ENCODE results near the gene KIAA2012.
"Not testable (repeated sequence)": the region's sequence is repeated elsewhere in the genome, so short reads cannot be mapped to it uniquely, and the experiment has no call there.

The KIAA2012 gene

DNA sequence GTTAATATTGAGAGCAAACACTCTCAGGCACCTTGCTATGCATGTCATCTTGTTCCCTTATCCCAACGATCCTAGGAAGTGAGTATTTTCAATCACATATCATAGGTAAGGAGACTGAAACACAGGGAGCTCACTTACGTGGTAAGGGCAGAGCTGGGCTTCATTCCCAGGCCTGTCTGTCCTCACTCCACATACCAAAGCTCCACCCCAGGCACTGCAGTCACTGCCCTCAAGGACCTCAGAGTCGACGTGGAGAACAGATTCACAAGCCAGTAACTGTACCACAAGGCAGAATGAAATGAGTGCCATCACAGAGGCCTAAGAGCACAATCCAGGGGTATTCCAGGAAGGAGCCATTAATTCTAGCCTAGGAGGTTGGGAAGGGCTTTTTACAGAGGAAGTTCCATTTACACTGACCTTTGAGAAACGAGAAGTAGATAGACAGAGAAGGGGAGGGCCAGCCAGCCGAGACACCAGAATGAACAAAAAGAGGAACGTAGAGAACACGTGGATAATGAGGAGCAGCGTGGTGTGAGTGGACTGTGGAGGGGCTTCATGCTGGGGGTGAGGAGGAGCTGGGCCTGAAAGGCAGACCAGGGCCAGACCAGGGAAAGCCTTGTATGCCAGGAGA lies 48.6 kb downstream of the KIAA2012 start:
- no peak for DNase-seq

DNA sequence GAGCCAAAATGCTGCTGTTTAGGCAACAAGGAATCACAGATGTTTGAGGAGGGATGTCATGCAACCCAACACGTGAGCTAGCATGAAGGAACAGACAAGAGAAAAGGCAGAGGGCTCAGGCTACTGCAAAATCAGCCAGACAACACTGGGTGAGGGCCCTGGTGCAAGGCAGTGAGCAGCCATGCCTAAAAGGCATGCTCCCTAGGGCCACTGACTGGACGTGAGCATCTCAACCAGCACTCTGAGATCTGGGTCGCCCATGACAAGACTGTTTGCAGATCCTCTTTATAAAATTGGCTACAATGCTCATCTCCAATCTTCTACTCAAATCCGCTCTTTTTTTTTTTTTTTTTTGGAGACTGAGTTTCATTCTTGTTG lies 49.1 kb downstream of the KIAA2012 start:
- no peak for DNase-seq

DNA sequence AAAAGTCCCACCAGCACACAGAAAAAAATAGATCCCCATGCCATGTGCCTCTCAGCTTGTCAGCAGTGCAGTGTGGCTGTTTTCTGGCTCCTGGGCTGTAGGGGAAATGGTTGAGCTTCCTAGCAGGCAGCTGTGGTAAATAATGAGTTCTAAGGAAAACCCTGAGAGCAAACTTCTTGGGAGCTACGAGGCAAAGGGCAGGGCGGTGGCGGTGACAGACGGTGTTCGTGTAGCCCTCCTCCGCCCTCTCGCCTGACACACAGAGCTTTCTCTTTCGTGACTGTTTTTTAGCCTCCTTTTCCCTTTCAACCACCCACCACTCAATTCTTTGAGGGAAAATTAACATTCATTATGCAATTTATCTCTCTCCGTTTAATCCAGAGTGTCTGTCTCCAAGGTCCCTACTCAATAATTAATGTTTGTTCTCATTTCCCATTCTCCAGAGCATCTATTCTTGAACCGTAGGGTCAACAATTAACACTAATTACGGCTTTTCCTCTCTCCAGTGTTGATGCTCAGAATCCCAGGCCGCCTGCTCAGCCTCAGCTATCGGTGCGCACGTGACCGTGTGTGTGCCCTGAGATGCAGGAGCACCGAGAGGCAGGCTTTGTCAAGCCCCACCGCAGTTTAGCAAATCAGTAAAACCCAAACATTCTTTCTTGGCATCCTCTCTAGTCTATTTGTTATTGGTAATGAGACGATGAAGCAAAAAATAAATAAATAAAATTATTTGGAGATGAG lies 50.1 kb downstream of the KIAA2012 start:
- no peak for DNase-seq

DNA sequence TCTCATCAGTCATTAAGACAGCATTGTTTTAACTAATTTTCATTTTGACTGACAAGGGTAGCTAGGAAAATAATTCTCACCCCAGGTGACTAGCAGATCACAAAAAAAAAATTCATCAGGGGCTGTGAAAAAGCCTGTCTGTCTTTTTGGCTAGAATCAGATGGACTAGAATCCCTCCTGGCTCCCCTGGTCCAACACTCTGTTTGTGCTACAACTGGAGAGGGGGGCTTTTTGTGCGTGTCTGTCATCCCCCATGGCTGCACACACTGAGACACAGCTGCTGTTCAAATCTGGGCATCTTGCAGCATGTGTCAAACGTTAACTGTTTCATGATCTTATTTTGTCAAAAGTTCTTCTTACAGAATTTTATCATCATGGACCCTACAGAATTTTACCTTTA lies 51.2 kb downstream of the KIAA2012 start:
- DNase-seq, result no peak

DNA sequence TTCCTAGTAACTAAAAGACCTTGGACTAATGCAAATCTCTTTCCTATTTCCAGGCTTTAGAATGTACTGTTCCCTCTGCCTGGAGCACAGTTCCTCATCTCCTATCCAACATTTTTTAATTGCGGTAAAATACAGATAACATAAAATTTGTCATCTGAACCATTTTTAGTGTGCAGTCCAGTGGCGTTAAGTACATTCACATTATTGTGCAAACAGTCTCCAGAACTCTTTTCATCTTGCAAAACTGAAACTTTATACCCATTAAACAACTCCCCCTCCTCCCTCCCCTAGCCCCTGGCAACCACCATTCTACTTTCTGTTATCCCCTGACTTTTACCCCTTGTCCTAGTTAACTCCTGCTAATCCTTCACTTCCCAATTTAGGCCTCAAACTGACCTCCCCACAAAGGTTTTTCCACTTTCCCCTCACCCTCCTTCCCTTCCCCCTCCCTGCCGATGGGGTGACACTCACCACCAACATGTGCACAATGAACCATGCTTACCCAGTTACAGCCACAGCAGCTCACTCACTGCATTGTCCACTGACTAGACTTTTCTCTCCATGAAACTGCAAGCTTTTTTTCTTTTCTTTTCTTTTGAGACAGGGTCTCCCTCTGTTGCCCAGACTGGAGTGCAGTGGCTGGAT lies 54.8 kb downstream of the KIAA2012 start:
- DNase-seq, result no peak

DNA sequence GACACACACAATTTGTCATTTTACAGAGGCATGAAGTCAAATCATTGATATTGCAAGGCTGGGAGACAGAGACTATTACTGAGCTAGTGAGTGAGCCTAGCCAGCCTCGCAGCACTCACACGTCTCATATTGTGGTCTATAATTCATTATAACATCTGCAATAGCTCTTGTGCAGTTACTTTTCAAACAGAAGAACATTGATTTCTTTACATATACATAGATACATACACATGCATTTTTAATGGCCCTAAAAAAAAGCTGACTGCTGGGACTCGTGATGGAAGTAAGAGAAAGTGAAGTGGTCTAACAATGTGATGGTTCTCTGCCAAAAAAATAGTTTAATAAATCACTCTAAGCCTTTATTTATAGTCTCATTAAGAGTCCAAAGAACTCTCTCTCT lies 56.8 kb downstream of the KIAA2012 start:
- DNase-seq, result no peak

DNA sequence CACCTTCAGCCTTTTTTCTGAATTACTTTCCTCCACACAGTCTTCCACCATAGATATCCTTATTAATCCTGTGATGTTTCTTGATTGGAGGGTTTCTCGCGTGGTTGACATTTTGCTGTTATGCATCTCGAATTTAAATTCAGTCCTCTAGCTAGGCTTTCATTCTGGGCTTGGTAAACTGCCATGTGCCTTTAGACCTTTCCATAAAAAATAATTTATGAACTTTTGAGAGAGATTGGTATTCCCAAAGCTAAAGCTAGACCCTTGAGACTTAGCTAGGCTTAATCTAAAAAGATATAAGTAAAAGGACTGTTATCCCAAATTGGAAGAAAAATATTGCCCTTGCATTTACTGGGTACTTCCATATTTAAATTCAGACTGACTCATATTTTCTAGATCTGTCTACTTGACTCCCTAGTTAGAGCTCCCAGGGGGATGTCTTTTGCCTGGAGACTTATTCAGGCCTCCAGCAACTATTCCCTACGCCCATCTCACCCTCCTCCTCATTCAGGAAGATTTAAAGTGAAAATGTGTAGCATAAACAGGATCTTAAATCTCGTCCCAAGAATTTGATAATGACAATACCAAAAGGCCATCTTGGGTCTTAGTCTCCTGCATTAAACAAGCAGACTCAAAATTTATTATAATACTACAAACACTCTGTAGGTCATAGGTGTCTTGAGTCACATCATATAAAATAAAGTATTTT lies 60.3 kb downstream of the KIAA2012 start:
- DNase-seq, result no peak

DNA sequence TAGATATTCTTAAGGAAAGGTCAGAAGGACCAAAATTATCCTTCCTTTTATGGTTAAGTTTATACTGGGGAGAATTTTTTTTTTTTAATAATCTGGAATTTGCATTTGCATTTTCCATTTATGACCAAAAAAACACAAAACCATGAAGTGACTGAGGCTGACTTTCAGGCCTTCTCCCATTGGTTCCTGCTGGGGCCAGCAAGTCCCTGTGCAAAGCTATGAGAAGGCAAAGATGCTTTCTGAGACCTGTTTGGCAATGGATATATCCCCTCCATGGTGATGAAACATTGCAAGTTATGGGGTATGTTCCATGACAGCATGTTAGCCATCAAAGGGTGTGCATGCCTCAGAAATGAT lies 60.8 kb downstream of the KIAA2012 start:
- no peak for DNase-seq

DNA sequence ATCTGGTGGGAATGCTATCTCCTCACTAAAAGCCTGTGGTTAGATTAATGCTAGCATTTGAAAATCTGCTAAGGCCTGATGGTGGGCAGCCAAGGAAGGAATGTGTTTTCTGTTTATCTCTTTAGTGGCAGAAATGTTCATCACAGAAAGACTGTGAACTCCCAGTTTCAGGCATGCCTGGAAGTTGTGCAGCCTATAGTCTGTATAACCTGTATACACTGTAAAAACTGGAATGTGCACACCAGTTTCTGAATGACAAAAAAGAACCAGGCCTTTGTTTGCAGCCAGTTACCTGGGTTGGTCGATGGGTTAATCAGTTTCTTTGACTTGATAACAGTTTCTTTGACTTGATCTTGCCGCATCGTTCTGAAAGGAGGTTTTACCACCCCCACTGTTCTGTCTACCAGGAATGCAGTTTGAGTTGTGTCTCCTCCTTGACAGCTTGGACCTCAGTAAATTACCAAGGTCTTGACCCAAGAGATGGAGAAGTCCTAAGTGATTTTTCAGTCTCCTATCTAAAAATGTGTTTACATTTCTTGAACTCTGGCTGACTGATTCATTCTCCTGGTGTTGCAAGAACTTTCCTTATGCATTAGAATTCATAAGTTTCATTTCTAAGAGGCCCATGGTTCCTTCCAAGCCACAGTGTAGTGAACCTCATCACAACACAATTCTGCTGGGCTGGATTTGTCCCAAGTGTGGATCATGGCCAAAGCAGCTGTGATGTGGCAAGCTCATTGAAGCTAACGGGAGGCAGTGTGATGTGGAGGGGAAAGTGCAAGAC lies 62.2 kb downstream of the KIAA2012 start:
- no peak for DNase-seq

DNA sequence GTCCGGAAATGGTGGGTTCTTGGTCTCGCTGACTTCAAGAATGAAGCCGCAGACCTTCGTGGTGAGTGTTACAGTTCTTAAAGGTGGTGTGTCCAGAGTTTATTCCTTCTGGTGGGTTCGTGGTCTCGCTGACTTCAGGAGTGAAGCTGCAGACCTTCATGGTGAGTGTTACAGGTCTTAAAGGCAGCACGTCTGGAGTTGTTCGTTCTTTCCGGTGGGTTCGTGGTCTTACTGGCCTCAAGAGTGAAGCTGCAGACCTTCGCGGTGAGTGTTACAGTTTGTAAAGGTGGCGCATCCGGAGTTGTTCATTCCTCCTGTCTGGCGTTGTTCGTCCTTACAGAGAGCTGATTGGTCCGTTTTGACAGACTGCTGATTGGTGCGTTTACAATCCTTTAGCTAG lies 63.0 kb downstream of the KIAA2012 start:
- not testable (repeated sequence) for DNase-seq

DNA sequence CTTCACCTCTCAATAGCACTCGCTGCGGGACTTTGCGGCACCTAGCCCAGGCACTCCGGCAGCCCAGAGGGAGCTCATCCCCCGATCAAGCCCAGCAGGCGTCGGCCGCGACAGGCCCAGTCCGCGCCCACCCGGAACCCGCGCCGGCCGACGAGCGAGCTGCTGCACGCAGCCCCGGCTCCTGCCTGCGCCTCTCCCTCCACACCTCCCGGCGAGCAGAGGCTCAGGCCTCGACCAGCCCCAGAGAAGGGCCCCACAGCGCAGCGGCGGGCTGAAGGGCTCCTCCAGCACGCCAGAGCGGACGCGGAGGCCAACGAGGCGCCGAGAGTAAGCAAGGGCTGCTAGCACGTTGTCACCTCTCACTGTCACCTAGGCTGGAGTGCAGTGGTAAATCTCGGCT lies 63.5 kb downstream of the KIAA2012 start:
- DNase-seq, result no peak

DNA sequence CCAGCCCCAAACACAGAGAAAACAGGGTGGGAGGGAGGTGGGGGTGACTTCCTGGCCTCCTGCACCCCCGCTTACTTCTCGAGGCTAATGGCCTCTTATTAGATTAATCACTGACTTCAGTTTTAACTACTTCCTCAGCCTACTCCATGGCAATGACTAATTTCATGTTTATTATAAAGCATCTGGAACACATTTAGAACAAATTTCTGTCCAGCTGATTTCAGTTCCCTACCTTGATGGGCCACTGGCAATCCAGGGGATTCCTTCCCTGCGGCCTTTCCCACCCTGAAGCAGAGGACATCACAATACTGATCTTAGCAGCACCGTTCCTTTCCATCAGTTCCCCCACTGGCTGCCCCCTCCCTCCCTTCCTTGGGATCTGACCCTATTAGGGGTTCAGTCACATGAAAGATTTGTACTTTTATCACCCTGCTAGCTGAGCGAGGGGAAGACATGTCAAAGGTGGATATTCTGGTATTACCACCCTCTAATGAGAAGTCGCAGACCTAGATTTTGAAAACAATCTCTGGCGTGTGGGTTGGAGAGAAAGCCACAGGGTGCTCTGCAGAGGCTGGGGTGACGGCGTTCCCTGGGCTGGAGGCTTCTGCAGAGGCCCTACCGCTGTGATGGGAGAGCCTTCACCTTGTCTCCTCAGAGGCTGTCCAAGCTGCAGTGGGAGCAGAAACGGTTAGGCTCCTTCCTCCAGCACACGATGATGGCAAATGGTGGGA lies 67.6 kb downstream of the KIAA2012 start:
- no peak for DNase-seq

DNA sequence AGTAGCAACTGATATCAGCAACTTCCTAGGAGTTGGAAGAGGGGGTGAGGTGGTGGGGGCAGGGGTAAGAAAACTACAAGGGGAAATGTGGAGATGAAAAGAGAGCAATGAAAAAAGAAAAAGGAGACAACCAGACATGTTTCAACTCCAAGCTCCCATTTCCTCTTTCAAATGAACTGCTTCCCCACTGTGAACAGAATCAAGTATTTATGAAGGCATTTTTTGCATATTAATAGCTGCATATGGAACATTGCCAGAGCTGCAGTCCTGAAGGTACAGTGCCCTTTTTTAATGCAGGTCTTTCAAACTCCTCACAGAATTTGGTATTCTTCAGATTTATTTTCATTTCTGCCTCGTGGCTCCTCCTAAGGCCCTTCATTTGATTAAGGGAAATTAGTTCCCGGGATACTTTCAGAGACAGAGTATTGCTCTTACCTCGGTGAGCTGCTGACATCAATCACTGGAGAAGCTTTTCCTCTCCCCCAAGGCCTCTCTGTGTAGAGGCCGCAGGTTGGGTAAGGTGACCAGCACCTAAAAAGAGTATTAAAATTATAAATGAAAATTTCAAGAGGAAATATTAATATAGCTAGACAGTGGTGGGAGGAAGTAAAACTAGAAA lies 68.4 kb downstream of the KIAA2012 start:
- DNase-seq, result no peak

DNA sequence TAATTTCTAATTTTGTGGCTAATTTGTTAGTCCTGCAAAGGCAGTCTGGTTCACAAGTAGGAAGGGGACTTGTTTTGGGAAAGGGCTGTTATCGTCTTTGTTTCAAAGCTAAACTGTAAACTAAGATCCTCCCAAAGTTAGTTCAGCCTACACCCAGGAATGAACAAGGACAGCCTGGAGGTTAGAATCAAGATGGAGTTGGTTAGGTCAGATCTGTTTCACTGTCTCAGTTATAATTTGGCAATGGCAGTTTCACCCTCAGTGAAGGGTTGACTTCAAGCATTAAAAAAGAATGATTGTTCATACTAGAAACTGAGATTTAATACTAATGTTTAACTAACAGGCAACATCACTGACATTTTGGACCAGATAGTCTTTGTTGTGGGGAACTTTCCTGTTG lies 69.5 kb downstream of the KIAA2012 start:
- DNase-seq, result no peak

DNA sequence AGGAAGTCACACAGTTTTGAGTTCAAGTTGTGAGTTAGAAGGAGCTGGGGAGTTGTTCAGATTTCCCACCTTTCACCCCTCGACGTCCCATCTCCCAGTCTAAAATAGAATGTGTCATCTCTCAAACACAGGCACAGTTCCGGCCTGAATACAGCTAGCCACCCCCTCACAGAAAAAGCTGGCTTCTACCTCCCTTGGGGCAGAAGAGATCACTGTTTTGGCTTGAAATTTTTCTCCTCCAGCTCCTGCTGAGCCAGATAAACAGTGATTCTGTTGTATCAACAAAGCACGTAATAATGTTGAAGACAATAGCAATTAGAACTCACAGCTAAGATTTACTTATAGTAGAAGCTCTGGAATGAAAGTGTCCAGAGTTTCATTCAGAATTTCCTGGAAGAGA lies 74.7 kb downstream of the KIAA2012 start:
- DNase-seq, result no peak

DNA sequence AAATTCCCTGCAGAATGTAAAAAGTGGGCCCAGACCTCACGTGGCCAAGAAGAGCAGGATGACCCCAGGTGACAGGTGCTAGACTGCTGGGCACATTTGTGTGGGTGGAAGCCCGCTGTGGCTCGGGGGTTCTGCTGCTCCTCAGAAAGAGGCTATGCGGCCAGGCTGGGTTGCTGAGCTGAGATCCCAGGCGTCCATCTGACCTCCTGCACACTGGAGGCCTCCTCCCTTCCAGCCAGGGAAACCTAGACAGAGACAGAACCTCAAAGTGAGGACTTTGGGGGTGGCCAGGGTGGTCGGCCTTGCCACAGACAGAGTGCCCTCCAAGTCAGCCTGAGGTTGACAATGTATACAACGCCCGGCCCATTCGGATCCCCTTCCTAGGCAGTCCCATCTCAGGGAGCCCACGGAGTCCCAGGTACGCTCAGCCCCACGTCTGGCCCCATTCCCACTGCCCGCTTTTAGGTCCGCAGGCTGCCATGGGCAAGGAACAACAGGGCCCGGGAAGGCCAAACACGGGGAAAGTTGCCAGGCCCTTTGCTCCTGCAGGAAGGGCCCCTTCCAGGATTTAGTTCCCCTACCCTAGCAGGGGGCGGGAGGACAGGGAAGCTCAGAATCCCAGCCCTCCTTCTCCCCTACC lies 75.6 kb downstream of the KIAA2012 start:
- no peak for DNase-seq

DNA sequence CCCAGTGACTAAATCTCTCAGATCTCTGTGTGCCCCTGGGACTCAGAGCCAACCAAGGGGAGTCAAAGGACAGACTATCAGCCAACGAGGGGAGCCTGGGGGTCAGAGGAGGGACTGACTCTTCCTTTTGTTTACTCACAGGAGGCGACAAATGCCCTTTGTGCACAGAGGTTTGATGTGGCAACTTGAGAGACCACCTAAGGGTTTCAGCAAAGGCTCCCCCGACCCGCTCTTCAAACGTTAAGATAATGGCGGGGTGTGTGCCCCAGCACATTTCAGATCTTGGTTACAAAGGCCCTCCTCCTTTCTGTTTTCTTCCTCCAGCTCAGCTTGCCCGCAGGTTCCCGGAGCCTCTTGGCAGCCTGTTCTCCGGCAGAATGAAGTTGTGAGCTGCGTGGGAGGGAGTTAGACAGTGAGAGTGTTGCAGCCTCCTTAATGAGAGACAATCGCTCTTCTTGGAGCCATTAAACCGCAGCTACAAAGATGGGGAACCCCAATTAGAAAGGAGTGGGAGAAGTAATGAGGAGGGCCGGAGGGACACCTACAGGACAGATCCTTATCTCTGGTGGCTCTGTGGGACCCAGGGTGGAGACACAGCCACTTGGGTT lies 76.2 kb downstream of the KIAA2012 start:
- DNase-seq, result no peak

DNA sequence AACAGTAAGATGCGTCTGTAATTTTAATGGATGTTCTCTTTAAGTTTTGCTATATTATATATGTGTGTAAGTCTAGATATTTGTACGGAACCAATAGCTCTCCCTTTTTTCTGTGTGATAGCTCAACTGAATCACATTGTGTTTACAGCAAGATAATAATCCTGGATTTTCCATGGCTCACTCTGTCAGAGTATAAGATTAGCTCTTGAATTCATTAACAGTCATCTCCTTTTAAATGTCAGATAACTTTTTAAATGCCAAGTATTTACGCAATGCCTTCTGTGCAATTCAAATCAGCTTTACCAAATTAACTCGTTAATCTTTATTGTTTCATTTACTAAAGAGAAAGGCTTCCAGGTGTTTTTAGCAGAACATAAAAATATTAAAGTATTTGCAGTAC lies 76.9 kb downstream of the KIAA2012 start:
- DNase-seq, result no peak

DNA sequence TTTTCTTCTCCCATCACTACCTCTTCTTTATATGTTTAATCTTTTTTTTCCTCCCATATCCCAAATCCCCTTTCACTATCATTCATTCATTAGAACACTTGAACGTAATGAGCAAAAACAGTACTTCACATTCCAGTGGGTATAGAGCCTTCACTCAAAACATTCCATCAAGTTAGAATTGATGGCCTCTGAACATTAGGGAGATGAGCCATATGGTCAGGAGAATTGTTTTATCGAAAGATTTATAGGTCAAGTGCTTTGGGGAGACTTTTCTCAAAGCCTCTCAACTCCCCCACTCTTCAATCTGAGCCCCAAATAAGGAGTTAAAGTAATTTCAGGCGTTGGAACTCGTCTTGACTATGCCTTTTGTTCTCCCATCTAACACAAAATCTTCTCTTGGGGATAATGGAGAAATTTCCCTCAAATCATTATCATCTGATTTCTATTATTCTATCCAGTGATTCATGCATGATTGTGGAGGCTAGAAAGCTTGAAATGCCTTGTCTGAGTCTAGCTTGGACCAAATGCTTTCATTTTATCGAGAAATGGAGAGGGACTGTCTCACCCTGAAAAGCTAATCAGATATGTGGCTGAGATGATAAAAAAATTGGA lies 79.2 kb downstream of the KIAA2012 start:
- DNase-seq, result no peak

DNA sequence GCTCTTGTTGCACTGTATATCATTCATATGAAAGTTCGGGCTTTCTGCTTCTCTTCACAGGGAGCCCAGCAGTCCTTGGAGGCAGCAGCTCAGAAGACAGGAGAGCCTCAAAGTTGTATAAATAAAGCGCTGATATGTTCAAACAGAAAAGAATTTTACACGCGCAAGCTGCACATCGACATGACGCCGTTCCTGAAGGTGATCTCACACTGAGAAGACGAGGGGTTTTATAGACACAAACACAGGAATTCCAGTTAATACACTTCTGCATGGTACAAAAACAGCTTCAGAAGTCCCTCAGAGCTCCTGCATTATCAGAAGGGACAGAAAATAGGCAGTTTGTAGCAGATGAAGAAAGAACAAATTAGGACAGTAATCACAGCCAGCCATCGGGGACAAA lies 81.6 kb downstream of the KIAA2012 start:
- no peak for DNase-seq

Data from CD4-positive, alpha-beta T cell treated with Interleukin-17A for 1 hour (primary cell).